H9 (cell line): ENCODE measurements around the gene GAGE10. TPM values are rescaled to one million over a fixed set of nuclear protein-coding genes. Genes with fewer than 3 reads are reported as not detected.
A peak's percentile ranks its signal among the peaks of the same experiment; 100 is the strongest.

ENCODE experiments used
- DNase-seq: peaks from one replicate; pipeline ENCODE4 v3.0.0-alpha.2; 2017
- H2AFZ ChIP-seq: one replicate; pipeline ENCODE4 v1.6.1; 2013; ENCODE audit warnings: mild to moderate bottlenecking, low read length, control low read depth, moderate library complexity
- H2AK5ac ChIP-seq: 2 replicates; pipeline ENCODE4 v1.6.1; 2013; ENCODE audit warnings: low read length, control low read depth, mixed read lengths; ENCODE audit not compliant: insufficient read length
- H2BK120ac ChIP-seq: one replicate; pipeline ENCODE4 v1.6.1; 2013; ENCODE audit warnings: low read depth, mild to moderate bottlenecking, low read length, control low read depth, inconsistent platforms; ENCODE audit not compliant: poor library complexity, severe bottlenecking
- H2BK12ac ChIP-seq: 2 replicates; pipeline ENCODE4 v1.6.1; 2013; ENCODE audit warnings: low read length, control low read depth, mixed read lengths, low read depth; ENCODE audit not compliant: insufficient read length
- H2BK15ac ChIP-seq: 2 replicates; pipeline ENCODE4 v1.6.1; 2013; ENCODE audit warnings: low read depth, low read length, control low read depth
- H2BK20ac ChIP-seq: one replicate; pipeline ENCODE4 v1.6.1; 2013; ENCODE audit warnings: low read depth, mild to moderate bottlenecking, low read length, control low read depth, inconsistent platforms; ENCODE audit not compliant: poor library complexity, severe bottlenecking
- H2BK5ac ChIP-seq: 2 replicates; pipeline ENCODE4 v1.6.1; 2013; ENCODE audit warnings: low read length, control low read depth, mixed read lengths; ENCODE audit not compliant: insufficient read length
- H3K14ac ChIP-seq: 2 replicates; pipeline ENCODE4 v1.6.1; 2013; ENCODE audit warnings: low read length, control low read depth; ENCODE audit not compliant: insufficient read depth
- H3K18ac ChIP-seq: 2 replicates; pipeline ENCODE4 v1.6.1; 2013; ENCODE audit warnings: low read depth, mild to moderate bottlenecking, mixed read lengths, low read length, control low read depth; ENCODE audit not compliant: insufficient read length
- H3K23ac ChIP-seq: 2 replicates; pipeline ENCODE4 v1.6.1; 2013; ENCODE audit warnings: low read length, control low read depth, mixed read lengths, low read depth; ENCODE audit not compliant: insufficient read length
- H3K23me2 ChIP-seq: 2 replicates; pipeline ENCODE4 v1.6.1; 2013; ENCODE audit warnings: low read depth, mild to moderate bottlenecking, mixed read lengths, low read length, control low read depth; ENCODE audit not compliant: insufficient read length, poor library complexity, severe bottlenecking
- H3K27ac ChIP-seq: 2 replicates; pipeline ENCODE4 v1.5.1; 2013; ENCODE audit warnings: low read length, control low read depth, mixed read lengths, low read depth; ENCODE audit not compliant: insufficient read length
- H3K27me3 ChIP-seq: 2 replicates; pipeline ENCODE4 v1.6.1; 2013; ENCODE audit warnings: low read length, control low read depth, inconsistent platforms; ENCODE audit not compliant: insufficient read depth
- H3K4ac ChIP-seq: 2 replicates; pipeline ENCODE4 v1.6.1; 2013; ENCODE audit warnings: low read depth, mild to moderate bottlenecking, control low read depth, inconsistent platforms, low read length, moderate library complexity
- H3K4me1 ChIP-seq: 2 replicates; pipeline ENCODE4 v1.6.1; 2013; ENCODE audit warnings: low read length, control low read depth, inconsistent platforms; ENCODE audit not compliant: insufficient read depth
- H3K4me2 ChIP-seq: 2 replicates; pipeline ENCODE4 v1.6.1; 2013; ENCODE audit warnings: low read length, control low read depth, mixed read lengths; ENCODE audit not compliant: insufficient read length, insufficient read depth
- H3K56ac ChIP-seq: 2 replicates; pipeline ENCODE4 v1.6.1; 2013; ENCODE audit warnings: low read depth, mild to moderate bottlenecking, mixed read lengths, low read length, control low read depth; ENCODE audit not compliant: insufficient read length
- H3K79me1 ChIP-seq: 2 replicates; pipeline ENCODE4 v1.6.1; 2013; ENCODE audit warnings: low read depth, mild to moderate bottlenecking, moderate library complexity, low read length, control low read depth, inconsistent platforms; ENCODE audit not compliant: insufficient read depth, poor library complexity, severe bottlenecking
- H3K79me2 ChIP-seq: 2 replicates; pipeline ENCODE4 v1.6.1; 2013; ENCODE audit warnings: low read length, control low read depth, inconsistent platforms; ENCODE audit not compliant: insufficient read depth
- H3K9ac ChIP-seq: 2 replicates; pipeline ENCODE4 v1.6.1; 2013; ENCODE audit warnings: low read length, control low read depth, mixed read lengths; ENCODE audit not compliant: insufficient read length; ENCODE audit errors: extremely low read depth
- H3K9me3 ChIP-seq: one replicate; pipeline ENCODE4 v1.6.1; 2013; ENCODE audit warnings: low read depth, low read length, inconsistent platforms; ENCODE audit not compliant: control insufficient read depth
- H3T11ph ChIP-seq: one replicate; pipeline ENCODE4 v1.6.1; 2013; ENCODE audit warnings: mild to moderate bottlenecking, low read length, control low read depth, inconsistent platforms
- H4K20me1 ChIP-seq: one replicate; pipeline ENCODE4 v1.6.1; 2013; ENCODE audit not compliant: control insufficient read depth, insufficient read length, insufficient read depth
- H4K5ac ChIP-seq: 2 replicates; pipeline ENCODE4 v1.6.1; 2013; ENCODE audit warnings: low read depth, mild to moderate bottlenecking, mixed read lengths, low read length, control low read depth; ENCODE audit not compliant: insufficient read length
- H4K8ac ChIP-seq: replicated peaks from 2 replicates; pipeline ENCODE4 v1.6.1; 2013; ENCODE audit warnings: low read length, control low read depth, mixed read lengths, low read depth; ENCODE audit not compliant: insufficient read length
- H4K91ac ChIP-seq: 2 replicates; pipeline ENCODE4 v1.6.1; 2013; ENCODE audit warnings: low read depth, mild to moderate bottlenecking, moderate library complexity, mixed read lengths, low read length, control low read depth; ENCODE audit not compliant: insufficient read length
- H3K27ac Mint-ChIP-seq, 3 experiments: 2 replicates in 2 of 3; 3 replicates in 1 of 3; pipeline ENCODE4 v1.8.0; 2020 to 2021; ENCODE audit warnings: mixed read lengths in 3 of 3, mild to moderate bottlenecking in 1 of 3, moderate library complexity in 1 of 3
- H3K27me3 Mint-ChIP-seq: 2 replicates; pipeline ENCODE4 v1.8.0; 2021; ENCODE audit warnings: low read depth, mild to moderate bottlenecking, moderate library complexity, mixed read lengths
- H3K36me3 Mint-ChIP-seq, 3 experiments: 2 replicates in 2 of 3; 3 replicates in 1 of 3; pipeline ENCODE4 v1.8.0; 2020 to 2021; ENCODE audit warnings: low read depth in 3 of 3, mixed read lengths in 3 of 3; ENCODE audit not compliant: insufficient read depth in 1 of 3
- H3K4me1 Mint-ChIP-seq, 2 experiments: 2 replicates each; pipeline ENCODE4 v1.8.0; 2020; ENCODE audit warnings: mixed read lengths in 2 of 2
- H3K4me3 Mint-ChIP-seq, 2 experiments: 2 replicates in 1 of 2; 3 replicates in 1 of 2; pipeline ENCODE4 v1.8.0; 2020 to 2021; ENCODE audit warnings: mild to moderate bottlenecking in 2 of 2, mixed read lengths in 2 of 2, moderate library complexity in 1 of 2
- H3K9me3 Mint-ChIP-seq, 2 experiments: 2 replicates in 1 of 2; 3 replicates in 1 of 2; pipeline ENCODE4 v1.8.0; 2020; ENCODE audit warnings: mild to moderate bottlenecking in 2 of 2, mixed read lengths in 2 of 2, moderate library complexity in 1 of 2
- CTCF ChIP-seq: fragments of 200-600 bp; sonication (generic); conservative IDR thresholded peaks from 3 replicates; pipeline ENCODE4 v1.8.0; 2021; ENCODE audit warnings: antibody characterized with exemption, mild to moderate bottlenecking
- WGBS: extraction: QIAGEN DNeasy Blood & Tissue Kit; methylation state at CpG from one replicate; pipeline ENCODE4 v1.1.7; 2013; ENCODE audit warnings: missing lambda C conversion rate, low lambda C conversion rate, mixed read lengths; ENCODE audit not compliant: insufficient read length; ENCODE audit errors: extremely low coverage; 5-methylcytosine and 5-hydroxymethylcytosine counted together
- total RNA-seq: library from RNA; stranded (reverse); gene quantifications from 2 replicates; pipeline ENCODE4 v1.2.1, GENCODE V29; 2021

The GAGE10 gene
- total RNA-seq, 1 experiment from 2014 or later: not detected

DNA sequence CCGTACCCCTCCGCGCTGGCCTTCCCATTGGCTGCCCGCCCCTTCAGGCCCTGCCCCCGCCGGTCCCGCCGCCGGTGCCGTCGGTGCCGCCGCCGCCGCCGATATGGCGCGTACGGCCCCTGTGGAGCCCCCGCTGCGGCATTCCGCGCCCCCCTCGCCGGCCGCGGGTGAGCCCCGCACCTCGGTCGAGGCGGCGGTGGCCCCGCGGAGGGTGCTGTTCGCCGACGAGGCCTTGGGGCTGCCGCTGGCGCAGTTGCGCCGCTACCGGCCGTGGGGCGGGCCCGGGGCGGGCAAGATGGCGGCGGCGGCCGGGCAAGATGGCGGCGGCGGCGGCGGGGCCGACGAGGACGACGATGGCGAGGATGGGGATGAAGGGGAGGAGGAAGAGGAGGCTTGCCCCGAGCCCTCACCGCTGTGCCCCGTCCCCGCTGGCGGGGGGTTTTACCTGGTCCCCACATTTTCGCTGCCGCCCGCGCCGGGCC lies 33.6 kb upstream of the GAGE10 start, which contains the start of gene PPP1R3F:
TSS of gene PPP1R3F (plus strand) at position 27 of the 482 bp plus-strand sequence. CDS start at position 104, 77 bp downstream.
- Histone ChIP-seq H2BK5ac (no peak within 1 kb of the TSS), H2BK20ac (no peak within 1 kb of the TSS), H3K27me3 (no peaks in the 10 kb centered on the region), H3K9ac (peak within 1 kb of the TSS; percentile 79), H4K91ac (peak within 1 kb of the TSS; percentile 60), H3K27ac (peak within 1 kb of the TSS; percentile 40), H2AK5ac (no peak within 1 kb of the TSS), H2BK15ac (no peak within 1 kb of the TSS), H3K23ac (no peak within 1 kb of the TSS), H4K20me1 (no peaks in the 10 kb centered on the region), H3K4ac (no peak within 1 kb of the TSS; the same call in 1 of the 2 replicates), H3T11ph (no peak within 1 kb of the TSS), H3K23me2 (peaks cover 5% of the 10 kb centered on the region), H2AFZ (no peak within 1 kb of the TSS), H3K4me2 (peak within 1 kb of the TSS; percentile 53), H2BK12ac (no peak within 1 kb of the TSS), H4K5ac (no peak within 1 kb of the TSS), H3K18ac (peak within 1 kb of the TSS; percentile 93), H3K56ac (no peak within 1 kb of the TSS), H2BK120ac (no peak within 1 kb of the TSS), H4K8ac (no peak within 1 kb of the TSS), H3K14ac (peak within 1 kb of the TSS; percentile 95), H3K79me1 (no peaks in the 10 kb centered on the region), H3K79me2 (0 out of 2 replicates have a peak, but pooled peaks cover 4% of the 10 kb centered on the region), H3K9me3 (peaks cover 23% of the 10 kb centered on the region), H3K4me1 (no peaks in the 10 kb centered on the region)
- TF ChIP-seq CTCF: no peak
- Mint-ChIP-seq H3K9me3 (peaks cover 70 to 72% of the 10 kb centered on the region in 2 experiments), H3K4me3 (peak within 1 kb of the TSS; percentile 91 to 93), H3K36me3 (peaks cover 11 to 21% (median 18%) of the 10 kb centered on the region in 3 experiments), H3K27me3 (peaks cover 2% of the 10 kb centered on the region; the same call in 1 of the 2 replicates), H3K4me1 (peaks cover 14 to 21% of the 10 kb centered on the region in 2 experiments), H3K27ac (peak within 1 kb of the TSS; percentile 100)
- WGBS: no CpG with 5 or more reads among the region's 70 CpGs
- no peak for DNase-seq
